H54 (cell line): ENCODE measurements around the gene PDZD4.

Experiments
- DNase-seq: peaks from one replicate; pipeline ENCODE4 v3.0.0; 2011; ENCODE audit warnings: low spot score, mixed read lengths; ENCODE audit not compliant: insufficient read length
- FAIRE-seq: peaks from 3 replicates; lab custom pipeline; 2011; peaks lifted over from hg19 to GRCh38; lab: Jason Lieb, UNC
- POLR2A ChIP-seq: IDR thresholded peaks from 2 replicates; pipeline ENCODE4 v1.6.1; 2011; ENCODE audit warnings: low read depth, mild to moderate bottlenecking, low read length

The PDZD4 gene

DNA sequence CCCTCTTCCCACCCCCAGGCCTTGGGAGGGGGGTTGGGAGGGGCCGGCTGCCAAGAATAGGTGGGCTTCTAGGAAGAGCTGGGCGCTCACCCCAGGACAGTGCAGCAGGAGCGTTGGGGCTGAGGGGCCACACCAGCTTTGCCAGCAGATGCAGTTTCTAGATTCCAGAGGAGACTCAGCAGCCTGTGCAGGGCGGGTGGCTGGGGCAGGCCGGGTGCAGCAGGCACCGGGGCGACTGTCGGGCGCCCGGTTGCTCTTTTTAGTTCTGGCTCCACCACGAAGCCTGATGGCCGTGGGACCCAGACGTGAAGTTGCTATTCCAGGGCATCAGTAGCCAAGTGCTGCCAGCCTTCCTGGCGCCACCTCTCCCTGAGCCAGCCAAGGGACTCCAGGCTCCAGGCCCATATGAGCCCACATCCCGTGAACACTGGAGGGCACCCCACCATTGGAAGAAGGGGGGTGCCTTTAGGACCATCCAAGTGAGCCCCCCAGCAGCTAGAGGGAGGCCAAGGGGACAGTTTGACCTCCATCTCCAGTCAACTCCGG lies 30.1 kb downstream of the PDZD4 start:
- no peak for TF ChIP-seq POLR2A
- FAIRE-seq (no peak), DNase-seq (no peak)

DNA sequence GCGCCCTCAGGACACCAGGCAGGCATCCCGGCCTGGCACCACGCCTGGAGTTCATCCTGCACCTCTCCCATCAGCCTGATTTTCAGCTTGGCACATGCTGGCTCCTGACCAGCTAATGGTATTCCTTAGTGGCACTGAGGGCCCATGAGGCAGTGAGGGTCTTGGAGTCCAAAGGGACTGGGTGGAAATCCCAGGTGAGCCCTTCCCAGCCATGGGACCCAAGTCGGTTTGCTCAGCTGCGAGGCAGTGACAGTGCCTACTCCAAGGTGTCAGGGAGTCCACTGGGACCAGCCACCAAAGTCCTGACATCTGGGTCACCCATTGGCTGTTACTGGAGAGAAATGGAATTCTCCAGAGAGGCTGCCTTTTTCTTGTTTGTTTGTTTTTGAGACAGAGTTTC lies 31.0 kb downstream of the PDZD4 start:
- TF ChIP-seq POLR2A, result no peak
- no peak for FAIRE-seq

DNA sequence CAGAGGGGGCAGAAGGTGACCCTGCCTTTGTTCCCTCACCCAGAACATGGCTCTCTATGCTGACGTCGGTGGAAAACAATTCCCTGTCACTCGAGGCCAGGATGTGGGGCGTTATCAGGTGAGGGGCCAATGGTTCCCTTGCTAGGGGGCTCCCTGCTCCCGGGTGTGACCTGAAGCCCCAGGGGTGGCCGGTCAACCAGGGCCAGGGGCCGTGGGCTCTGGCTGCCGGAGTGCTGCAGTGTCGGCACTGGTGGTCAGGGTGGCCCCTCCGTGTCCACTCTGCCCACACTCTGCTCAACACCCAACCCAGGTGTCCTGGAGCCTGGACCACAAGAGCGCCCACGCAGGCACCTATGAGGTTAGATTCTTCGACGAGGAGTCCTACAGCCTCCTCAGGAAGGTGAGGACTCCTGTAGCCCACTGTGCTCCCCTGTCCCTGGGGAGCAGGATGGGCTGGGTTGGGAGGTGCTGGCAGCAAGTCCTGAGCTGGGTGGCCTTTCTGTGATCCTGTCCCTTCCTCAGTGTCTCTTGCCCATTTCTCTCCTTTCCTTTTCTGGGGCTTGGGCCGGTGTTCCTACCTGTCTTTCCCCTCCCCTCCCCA lies 32.8 kb downstream of the PDZD4 start:
- FAIRE-seq, result no peak

More for the DNA sequence above, 31.0 kb downstream of the PDZD4 start:
- no peak for DNase-seq

DNA sequence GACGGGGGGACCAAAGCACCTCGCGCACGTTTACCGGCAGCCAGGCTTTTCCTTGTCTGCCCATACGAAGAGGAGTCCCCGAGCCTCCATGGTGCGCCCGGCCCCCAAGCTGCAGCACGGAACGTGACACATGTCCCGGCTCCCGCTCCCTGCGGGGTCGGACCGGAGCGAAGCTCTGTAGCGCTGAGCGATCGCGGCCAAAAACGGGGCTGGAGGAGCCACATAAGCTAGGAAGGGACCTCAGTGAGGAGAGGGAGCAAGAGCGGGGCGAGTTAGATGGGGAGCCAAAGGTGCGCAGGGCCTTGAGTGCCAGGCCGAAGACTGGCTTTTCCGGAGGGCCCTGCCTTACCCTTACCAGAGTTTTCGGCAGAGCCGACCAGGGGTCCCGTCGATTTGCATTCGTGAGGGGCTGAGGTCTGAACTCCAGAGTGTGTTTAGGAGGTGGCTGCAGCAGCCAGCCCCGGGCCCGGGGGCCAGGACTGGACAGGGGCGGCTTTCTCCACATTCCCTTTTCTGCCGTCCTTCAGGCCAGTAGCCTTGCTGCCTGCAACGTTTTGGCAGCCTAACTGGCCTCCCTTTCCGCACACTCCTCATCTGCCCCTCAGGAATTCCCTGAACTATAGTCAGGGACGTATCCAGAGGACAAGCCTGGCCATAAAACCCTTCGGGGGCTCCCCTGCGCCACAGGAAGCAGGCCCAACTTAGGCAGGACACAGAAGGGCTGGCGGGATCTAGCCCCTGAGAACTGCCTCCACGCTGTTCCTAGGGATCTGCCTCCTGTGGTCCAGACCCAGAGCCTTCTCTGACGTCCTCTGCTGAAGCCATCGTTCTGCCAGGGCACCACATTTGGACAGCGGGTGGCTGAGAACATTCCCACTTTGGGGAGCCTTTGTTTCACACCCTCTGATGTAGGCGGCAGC lies 35.2 kb downstream of the PDZD4 start:
- no peak for TF ChIP-seq POLR2A
- FAIRE-seq (no peak), DNase-seq (no peak)

More for the DNA sequence above, 32.8 kb downstream of the PDZD4 start:
- no peak for DNase-seq
- no peak for TF ChIP-seq POLR2A

DNA sequence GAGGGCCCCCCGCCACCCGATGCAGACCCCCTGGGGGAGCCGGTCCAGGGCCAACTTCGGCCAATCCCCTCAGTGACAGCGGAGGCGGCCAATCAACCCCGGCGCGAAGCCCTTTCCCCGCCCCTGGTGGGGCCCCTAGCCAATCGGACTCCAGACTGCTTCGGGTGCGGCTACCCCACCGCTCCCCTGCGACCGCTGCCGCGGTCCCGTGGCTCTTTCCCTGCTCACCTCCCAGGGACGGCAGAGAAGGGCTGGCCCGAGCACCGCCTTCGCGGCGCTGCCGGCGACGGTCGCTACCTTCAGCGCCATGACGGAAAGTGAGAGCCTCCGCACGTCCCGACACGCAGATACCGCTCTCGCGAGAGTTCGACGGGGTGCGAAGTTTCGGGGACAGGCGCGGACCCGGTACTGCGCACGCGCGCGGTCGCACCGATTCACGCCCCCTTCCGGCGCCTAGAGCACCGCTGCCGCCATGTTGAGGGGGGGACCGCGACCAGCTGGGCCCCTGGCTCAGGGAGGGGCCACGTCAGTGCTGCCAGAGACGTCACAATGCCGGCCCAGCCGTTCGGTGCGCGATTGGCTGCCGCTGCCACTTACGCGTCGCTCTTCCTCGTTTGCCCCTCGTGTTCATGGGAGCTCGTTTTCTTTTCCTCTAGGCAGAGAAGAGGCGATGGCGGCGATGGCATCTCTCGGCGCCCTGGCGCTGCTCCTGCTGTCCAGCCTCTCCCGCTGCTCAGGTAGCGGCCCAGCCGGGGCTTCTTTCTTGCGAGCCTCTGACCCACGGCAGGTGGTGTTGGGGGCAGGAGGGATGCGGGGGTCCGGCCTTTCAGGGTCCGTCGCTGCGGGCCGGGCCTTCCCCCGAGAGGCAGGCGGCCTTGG lies 36.1 kb downstream of the PDZD4 start, which contains the start of the genes IDH3G and SSR4:
Gene IDH3G, minus strand, starts transcription at position 358 of the 879 bp plus-strand sequence. Its CDS starts 49 bp downstream, at position 309.
Gene SSR4, plus strand, starts transcription at position 651 of the 879 bp plus-strand sequence. Its CDS starts 20 bp downstream, at position 671.
- TF ChIP-seq POLR2A, result peak; percentile 57
- DNase-seq, result peak; percentile 96
- FAIRE-seq, result peak; percentile 83

DNA sequence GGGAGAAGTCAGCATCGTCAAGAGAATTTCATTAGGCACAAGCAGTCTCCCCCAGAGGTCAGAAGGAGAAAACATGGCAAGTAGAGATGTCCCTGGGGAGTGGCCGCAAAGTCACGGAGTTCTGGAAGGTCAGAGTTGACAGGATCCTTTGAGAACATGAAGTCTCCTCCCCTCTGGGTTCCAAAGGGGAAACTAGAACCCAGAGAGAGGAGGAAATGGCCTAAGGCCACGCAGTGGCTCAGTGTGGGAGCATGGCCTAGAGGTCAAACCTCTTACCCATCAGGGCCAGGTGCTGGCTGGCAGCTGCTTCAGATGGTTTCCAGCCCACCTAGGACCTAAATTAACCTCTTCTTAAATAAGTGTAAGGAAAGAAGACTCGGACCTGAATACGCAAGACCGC lies 37.1 kb downstream of the PDZD4 start:
- DNase-seq, result no peak
- no peak for TF ChIP-seq POLR2A
- no peak for FAIRE-seq

DNA sequence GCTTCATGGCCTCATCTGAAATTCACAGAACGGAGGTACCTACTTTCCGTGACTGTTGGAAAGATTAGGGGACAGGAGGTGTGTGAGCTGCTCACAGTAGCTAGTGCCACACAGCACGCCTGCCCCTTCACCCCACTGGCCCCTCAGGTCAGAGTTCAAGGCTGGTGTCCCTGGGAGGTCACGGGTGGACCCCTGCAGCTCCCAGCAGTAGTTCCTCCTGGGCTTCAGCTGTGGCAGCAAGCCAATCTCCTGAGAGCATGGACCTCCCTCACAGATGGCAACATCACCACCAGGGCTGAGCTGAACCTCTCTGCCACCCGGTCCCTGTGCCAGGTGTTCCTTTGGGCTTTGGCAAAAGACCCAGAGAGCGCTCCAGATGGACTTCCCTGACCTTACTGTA lies 38.0 kb downstream of the PDZD4 start:
- DNase-seq (no peak), FAIRE-seq (no peak)
- TF ChIP-seq POLR2A, result no peak

DNA sequence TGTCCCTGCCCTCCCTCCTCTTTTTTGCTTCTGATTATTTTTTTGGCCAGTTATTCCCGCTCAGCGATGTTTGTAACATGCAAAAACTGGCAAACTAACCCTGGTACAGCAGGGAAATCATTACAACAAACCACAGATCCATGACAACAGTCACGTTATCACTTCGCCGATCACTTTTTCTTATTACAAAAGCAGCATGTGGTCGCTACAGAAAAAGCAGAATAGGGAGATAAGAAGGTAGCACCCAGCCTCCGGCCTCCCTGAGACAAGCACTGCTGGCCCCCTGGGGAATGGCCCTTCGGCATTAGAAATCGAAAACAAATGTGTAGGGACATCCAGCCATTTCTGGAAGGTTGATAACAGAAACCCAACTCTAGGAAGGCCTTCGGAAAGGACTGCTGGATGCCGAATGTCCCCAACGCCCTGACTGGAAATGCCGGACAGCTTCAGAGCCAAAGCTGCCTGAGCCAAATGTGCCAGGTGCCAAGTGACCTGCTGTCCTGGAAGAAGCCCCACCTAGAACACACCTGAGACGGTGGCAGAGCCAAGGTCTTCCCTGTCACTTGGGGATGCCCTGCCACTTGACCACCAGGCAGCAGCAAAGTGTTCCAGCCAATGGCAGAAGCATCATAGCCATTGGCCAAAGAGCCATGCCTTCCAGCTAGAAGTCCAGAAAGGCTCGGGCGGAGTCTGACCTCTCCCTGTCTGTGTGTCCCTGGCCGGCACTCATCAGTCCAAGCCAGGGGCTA lies 39.1 kb downstream of the PDZD4 start:
- FAIRE-seq (no peak), DNase-seq (no peak)
- no peak for TF ChIP-seq POLR2A

DNA sequence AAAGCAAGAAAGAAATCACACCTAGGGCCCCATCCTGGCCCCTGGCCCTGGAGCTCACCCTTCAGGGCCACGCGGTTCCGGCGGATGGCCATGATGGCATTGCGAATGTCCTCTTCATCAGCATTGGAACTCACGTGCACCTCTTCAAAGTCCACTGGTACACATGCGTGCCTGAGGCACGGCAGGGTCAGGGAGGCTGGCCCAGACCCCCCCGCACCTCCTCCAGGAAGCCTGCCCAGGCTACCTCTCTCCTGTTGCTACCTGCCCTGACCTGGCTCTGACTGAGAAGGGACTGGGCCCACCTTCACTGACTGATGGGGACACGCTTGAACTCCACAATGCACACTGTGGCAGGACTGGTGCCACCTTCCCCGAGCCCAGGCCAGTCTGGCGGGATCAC lies 40.7 kb downstream of the PDZD4 start:
- FAIRE-seq (no peak), DNase-seq (no peak)
- TF ChIP-seq POLR2A, result no peak

DNA sequence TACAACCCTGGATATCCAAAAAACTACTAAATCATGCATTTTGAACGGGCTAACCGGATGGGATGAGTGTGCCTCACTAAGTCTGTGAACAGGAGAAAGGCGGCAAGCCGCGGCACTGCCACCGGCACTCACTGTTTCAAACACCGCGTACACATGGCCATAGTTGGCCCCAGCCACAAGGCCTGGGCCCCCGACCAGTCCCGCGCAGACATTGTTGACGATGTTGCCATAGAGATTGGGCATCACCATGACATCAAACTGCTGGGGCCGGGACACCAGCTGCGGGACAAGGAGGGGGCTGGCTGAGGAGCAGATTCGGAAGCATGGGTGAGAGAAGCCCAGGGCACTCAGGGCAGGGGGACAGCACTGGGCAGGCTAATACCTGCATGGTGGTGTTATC lies 43.7 kb downstream of the PDZD4 start:
- TF ChIP-seq POLR2A, result no peak
- DNase-seq, result no peak
- FAIRE-seq, result no peak

DNA sequence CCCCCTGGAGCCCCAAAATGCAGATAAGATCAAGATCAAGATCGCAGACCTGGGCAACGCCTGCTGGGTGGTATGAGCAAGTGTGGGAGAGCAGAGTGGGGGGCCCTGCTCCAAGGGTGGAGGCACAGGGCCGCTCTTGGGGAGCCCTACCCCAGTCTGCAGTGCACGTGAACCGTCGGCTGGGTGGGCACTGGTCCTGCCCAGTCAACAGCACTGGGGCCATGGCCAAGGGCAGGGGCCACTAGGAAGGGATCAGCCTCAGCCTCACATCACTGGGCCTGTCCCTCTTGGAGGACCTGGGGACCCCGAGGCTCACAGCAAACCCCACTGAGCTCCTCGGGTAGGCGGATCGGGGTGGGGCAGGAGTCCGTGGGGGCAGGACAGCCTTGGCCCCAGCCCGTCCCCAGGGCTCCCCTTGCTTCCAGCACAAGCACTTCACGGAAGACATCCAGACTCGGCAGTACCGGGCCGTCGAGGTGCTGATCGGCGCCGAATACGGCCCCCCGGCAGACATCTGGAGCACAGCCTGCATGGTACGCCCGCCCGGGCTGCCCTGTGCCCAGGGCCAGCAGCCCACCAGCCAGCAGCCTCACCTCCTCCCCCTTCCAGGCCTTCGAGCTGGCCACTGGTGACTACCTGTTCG lies 45.9 kb downstream of the PDZD4 start:
- no peak for TF ChIP-seq POLR2A
- FAIRE-seq, result no peak
- DNase-seq, result no peak

DNA sequence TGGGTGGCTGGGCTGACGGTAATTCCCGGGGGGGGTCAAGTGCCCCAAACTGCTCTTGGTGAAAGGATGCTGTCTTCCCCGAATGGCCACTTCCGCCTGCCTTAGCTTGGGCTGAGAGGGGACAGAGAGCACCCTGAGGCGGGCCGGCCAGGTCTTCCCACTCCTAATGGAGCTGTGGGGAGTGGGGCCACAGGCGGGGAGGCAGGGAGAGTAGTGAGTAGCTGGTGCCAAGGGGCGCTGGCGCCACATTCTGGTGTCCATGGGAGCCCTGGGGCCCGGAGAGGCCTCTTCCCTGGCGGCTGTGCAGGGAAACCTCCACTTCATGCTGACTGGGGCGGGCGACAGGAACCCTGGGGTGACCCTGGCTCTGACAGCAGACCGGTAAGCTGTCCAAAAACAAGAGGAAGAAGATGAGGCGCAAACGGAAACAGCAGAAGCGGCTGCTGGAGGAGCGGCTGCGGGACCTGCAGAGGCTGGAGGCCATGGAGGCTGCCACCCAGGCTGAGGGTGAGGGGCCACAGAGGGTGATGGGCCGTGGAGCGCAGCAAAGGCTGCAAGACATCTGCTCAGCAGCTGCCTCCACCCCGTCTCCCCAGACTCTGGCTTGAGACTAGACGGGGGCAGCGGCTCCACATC lies 46.8 kb downstream of the PDZD4 start:
- FAIRE-seq, result no peak
- DNase-seq, result no peak
- no peak for TF ChIP-seq POLR2A
